GM11168 (cell line): Measurements from ENCODE around the gene NEURL3.
"Not testable (repeated sequence)": the region's sequence is repeated elsewhere in the genome, so short reads cannot be mapped to it uniquely, and the experiment has no call there.

Experiments
- in situ Hi-C: fragments of 300-500 bp; cut with MboI; formaldehyde crosslinking; loops from one replicate; pipeline ENCODE4 v1.12.0; 2022; ENCODE audit warnings: low sequenced_read_pairs; ENCODE audit not compliant: unreplicated experiment

Gene NEURL3

DNA sequence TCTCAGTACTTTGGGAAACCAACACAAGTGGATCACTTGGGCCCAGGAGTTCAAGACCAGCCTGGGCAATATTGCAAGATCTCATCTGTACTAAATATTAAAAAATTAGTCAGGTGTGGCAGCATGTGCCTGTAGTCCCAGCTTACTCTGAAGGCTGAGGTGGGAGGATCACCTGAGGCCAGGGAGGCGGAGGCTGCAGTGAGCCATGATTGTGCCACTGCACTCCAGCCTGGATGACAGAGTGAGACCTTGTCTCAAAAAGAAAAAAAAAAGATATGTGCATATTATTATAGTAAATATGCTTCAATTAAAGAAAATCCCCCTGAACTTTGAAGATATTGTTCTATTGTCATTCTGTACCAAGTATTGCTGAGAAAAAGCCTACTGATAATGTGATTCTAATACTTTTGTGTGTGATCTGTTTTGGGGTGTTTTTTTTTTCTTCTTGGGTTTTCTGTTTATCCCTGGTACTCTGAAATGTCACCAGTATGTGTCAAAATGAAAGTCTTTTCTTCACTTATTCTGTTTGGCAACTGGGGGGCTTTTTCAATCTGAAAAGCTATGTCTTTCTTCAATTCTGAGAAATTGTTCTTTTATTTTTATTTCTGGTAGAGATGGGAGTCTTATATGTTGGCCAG lies 13.2 kb downstream of the NEURL3 start:
- in situ Hi-C loops = no loop called here

DNA sequence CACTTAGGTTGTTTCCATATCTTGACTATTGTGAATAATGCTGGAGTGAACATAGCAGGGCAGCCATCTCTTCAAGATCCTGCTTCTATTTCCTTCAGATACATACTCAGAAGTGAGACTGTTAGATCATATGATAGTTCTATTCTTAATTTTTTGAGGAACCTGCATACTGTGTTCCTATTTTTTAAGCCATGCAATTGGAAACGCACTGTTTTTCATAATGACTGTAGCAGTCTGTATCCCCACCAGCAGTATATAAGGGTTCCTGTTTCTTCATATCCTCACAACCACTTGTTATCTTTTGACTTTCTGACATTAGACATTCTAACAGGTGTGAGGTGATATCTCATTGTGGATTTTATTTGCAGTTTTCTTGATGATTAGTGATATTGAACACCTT lies 15.5 kb downstream of the NEURL3 start:
- in situ Hi-C loops = no loop called here

DNA sequence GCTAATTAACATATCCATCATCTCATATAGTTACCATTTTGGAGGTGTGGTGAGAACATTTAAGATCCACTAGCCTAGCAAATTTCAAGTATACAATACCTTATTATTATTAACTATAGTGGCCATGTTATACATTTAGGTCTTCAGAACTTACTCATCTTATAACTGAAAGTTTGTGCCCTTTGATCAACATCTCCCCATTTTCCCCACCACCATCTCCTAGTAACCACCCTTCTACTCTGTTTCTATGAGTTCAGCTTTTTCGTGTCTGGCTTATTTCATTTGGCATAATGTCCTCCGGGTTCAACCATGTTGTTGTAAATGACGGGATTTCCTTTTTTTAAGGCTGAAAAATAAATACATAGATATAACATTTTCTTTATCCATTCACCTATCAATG lies 15.9 kb downstream of the NEURL3 start:
- in situ Hi-C loops = no loop called here

DNA sequence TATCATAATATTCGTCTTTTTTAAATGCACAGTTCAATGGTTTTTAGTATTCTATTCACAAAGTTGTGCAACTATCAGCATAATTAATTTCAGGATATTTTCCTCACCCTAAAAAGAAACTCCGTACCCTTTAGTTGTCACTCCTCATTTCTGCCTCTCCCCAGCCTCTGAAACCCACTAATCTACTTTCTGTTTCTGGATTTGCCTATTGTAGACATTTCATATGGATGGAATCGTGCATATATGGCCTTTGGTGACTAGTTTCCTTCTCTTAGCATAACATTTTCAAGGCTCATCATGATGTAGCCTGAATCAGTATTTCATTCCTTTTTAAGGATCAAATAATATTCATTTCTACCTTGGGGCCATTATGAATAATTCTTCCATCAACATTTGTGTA lies 18.5 kb downstream of the NEURL3 start:
- in situ Hi-C loops = no loop called here

DNA sequence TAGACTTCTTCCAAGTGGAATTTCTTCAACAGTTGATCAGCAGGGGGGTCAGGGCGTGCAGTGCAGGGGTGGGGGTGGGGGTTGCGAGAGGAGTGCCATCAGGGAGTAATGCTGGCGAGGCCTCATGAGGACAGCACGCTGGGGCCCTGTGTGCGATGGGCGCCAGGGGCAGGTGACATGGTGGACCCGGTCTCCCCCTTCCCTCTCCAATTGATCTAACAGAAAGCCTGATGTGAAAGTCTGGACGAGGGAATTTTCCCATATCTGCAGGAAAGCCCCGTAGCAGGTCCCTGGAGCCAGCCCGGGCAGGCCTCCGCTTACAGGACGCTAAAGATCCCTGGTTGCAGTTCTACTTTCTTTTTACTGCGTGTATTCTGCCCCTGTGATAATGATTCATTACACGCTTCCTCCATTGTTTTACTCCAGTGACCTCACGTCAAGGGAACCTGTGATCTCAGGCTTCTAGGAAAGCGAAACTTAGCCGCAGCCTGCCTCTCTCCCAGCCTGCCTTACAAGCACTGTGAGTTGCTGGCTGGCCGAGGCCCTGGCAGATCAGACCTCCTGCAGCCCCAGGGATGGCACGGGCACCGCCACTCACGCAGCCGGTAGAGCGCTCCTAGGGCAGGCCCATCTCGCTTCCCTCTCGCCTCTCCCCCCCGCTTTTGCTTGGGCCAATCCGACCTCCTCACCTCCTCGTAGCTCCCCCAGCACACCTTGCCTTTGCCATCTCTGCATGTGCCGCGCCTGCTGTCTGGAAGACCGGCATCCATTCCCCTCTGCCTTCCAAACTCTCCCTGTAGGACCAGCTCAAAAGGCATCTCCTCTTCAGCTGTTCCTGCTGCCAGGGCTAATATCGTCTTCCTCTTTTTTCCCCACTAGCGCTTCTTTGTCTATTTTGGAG lies 19.2 kb downstream of the NEURL3 start:
- in situ Hi-C loops = no loop called here

DNA sequence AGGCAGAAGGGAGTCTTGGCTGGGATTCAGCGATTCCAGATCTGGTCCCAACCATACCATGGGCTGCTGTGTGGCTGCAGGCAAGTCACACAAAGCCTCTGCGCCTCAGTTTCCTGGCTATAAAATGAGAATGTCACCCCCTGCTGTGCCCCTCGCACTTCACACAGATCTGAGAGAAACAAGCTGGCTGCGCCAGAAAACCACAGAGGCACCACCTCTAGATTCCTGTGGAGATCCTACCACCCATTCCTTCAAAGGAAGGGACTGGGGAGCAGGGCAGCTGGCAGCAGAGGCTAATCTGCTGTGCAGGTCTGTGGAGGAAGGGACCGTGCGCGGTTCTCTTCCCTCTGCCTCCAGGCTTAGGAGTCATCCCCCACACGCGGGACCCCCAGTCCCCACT lies 19.8 kb downstream of the NEURL3 start:
- in situ Hi-C loops = no loop called here

DNA sequence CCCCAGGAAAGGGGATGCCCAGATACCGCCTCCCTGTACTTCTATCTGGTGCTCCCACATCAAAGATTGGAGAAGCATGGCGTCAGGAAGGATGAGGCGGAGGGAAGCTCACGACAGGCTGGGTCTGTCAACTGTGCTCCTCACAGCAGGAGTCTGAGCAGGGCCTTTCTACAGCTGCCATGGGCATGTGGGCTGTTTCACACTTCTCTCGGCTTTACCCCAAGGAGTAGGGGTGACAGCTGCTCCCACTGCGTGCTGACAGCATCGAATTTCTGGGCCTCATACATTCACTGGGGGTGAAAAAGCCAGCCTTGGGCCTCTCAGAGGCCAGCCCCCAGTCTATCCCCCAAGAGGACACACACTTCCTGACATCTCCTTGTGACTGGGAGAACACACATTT lies 21.1 kb downstream of the NEURL3 start:
- in situ Hi-C loops = no loop called here

DNA sequence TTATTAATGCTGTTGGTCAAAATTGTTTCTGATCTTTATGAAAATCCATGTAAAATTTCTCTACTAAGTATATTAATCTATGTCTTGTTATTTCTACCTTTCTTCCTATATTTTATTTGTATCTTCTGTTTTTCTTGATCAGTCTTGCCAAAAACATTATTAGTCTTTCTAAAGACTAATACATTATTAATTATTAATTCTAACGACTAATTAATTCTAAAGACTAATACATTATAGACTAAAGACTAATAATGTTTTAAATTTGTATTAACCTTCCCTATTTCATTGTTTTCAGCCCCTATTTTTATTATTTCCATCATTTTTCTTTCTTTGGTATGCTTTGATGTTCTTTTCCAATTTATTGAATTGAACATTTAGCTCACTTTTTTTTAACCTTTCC lies 27.7 kb downstream of the NEURL3 start:
- in situ Hi-C loops = no loop called here

DNA sequence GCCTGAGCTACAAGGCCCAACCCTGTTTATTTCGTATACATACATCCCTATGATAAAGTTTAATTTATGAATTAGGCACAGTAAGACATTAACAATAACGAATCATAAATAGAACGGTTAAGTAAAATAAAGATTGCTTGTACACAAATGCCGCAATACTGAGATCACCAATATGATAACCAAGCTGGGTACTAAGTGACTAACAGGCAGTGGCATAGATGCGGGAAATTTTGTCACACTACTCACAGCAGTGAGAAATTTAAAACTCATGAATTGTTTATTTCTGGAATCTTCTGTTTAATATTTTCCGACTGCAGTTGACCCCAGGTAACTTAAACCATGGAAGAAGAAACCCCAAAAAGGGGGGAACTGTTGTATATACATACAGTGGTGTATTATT lies 33.4 kb downstream of the NEURL3 start:
- in situ Hi-C loops = no loop called here

DNA sequence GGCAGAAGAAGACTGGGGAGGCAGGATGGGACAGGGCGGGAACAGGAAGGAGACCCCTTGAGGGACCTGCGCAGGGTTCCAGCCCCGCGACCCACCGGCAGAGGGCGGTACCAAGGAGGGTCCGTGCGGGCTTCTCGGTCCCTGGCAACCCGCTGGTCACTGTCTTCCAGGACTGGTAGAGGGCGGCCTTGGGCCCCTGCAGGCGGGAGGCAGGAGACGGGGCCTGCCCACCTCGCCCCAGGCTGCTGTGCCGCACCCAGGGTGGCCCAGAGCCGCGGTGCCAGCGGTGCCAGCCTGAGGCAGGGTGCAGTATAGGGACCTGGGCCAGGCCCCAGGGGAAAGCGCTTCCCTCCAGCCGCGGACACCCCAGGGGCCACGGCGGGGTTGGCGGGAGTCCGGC lies 34.5 kb downstream of the NEURL3 start:
- in situ Hi-C loops = no loop called here

DNA sequence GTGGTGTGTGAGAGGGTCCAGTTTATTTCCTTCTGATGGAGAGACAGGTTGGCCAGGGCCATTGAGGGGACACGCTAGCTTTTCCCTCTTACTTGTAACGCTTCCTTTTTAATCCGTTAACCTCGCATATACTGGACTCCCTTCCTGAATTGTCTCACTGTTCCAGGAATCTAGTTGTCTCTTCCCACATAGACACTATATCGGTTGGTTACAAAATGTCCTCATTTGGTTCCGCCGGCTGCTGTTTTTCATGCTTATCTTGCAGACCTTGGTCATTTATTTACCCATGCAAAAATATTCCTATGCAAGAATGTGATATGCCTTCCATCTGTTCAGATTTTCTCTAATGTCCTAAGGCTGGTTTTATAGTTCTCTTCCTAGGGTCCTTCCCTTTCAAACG lies 35.0 kb downstream of the NEURL3 start:
- in situ Hi-C loops = no loop called here

DNA sequence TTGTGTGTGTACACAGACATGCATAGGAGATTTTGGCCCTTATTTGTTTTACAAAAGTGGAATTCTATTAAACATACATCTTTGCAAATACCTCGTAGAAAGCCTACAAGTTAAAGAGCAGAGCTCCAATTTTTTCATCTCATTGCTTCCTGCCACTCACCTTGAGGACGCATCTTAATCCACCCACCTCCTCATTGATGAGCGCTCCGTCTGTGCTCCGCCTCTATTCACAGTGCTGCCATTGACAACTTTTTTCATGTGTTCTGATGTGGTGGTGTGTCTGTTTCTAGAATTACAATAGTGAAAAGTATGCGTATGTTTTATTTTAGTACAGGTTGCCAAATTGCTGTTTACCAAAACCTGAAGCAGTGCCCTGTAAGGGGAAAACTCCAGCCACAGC lies 36.3 kb downstream of the NEURL3 start:
- in situ Hi-C loops = no loop called here

DNA sequence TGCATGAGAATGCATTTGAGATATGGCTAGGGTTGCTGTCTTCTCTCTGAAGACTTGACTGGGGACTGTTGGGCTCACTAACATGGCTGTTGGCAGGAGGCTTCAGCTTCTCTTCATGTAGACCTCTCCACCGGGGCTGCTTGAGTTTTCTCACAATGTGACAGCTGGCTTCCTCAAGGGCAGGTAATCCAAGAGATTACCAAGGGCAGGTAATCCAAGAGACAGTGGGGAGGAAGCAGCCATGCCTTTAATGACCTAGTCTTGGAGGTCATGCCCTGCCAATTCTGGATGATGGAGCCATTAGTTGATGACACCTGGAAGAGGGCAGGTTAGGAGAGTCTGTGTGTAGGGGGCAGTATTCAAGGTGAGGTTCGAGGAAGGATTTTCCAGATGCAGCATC lies 40.5 kb downstream of the NEURL3 start:
- in situ Hi-C loops = no loop called here

DNA sequence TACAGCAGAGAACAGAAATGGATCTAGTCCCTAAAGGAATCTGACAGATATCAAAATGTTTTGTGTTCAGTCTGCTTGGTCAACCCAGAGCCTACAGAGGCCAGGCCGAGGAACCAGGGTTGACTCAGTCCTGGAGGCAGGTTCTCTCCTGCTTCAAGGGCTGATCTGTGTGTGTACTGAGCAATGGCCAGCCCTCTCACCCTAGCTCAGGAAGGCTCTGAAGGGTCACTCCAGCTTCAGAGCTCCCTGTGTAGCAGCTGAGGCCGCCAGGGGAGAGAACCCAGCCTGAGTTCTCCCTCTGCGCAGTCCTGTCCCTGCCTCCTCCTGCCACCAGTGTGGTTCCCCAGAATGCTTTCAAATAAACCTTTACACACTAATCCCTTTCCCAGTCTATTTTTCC lies 41.1 kb downstream of the NEURL3 start:
- in situ Hi-C loops = no loop called here

DNA sequence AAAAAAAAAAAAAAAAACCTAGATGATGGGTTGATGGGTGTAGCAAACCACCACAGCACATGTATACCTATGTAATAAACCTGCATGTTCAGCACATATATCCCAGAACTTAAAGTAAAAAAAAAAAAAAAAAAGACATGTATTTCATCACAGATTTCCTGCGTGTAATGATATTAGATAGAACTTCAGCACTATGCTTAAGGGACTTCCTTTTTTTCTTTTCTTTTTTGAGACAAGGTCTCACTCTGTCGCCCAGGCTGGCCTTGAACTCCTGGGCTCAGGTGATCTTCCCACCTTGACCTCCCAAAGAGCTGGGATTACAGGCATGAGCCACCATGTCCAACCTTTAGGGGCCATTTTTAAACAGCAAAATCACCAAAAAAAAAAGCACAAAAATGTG lies 42.0 kb downstream of the NEURL3 start:
- in situ Hi-C loops = no loop called here

DNA sequence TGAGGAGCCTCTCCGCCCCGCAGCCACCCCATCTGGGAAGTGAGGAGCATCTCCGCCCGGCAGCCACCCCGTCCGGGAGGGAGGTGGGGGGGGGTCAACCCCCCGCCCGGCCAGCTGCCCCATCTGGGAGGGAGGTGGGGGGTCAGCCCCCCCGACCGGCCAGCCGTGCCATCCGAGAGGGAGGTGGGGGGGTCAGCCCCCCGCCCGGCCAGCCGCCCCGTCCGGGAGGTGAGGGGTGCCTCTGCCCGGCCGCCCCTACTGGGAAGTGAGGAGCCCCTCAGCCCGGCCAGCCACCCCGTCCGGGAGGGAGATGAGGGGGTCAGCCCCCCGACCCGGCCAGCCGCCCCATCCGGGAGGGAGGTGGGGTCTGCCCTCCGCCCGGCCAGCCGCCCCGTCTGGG lies 43.5 kb downstream of the NEURL3 start:
- in situ Hi-C loops = not testable (repeated sequence)

DNA sequence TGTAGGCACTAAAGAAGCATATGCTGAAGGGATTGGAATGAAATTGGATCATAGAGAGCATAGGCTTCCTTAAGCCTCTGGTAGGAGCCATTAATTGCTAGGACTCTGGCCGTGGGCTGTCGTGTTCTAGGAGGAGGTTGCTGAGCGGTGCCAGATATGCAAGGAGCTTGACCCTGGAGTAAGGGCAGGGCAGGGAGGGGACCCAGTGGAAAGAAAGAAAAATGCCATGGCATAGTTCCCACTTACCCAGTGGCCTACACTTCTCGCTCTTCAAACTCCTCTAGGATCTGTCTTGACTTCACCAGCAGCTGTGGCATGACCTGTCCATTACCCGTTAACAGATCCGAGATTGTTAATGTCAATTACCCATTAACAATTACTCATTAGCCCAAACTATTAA lies 53.1 kb downstream of the NEURL3 start:
- in situ Hi-C loops = no loop called here

DNA sequence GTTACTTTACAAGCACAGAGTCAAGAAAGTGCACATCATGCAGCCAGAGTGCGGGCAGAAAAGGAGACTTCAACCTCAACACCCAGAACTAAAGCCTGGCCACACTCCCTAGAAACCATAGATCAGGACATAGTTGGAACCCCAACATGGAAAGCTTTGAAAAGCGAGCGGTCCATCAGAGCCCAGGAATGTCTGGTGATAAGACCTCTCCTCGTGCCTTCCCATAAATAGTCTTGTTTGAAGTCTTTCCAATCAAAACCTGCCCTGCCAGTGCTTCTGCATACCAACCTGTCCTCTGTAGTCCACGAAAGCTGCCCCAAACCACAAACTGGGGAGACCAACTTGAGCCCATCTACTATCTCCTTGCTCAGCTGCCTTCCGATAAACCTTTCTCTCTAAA lies 55.5 kb downstream of the NEURL3 start:
- in situ Hi-C loops = no loop called here

DNA sequence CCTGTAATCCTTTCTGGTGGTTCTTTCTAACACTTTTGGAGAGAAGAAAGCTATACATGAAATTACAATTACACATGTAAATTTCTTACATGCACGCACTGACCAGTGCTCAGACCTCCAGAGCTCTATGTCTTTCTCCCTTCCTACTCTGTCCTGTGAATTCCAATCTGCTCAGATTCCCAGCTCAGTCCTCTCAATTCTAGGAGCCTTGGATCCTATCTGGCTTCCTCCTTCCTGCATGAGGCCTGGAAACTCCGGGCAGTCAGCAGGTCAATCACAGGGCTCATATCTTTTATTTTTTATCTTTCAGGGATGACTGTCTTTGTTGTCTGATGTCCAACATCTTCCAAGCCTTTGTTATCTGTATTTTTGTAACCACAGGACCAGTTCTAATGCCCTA lies 56.0 kb downstream of the NEURL3 start:
- in situ Hi-C loops = no loop called here

DNA sequence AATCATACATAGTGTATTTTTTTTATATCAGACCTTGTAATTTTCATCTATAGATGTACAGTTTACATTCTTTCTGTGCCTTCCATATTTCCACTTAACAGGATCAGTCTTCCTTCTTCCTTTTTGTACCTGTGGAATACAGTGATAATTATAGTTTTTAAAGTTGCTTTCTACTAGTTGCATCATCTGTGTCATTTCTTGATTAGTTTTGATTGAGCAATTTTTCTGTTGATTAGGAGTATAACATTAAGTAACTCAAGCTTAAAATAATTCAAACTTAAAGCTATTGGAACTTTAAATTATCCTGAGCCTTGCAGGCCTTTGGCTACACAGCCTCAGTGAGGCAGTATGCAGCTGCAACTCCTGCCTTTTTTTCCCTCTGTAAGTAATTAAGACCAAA lies 57.4 kb downstream of the NEURL3 start:
- in situ Hi-C loops = no loop called here
